Non-pigmented ciliary epithelial cell (primary cell): ENCODE measurements around the gene SH3GL1.

ENCODE experiments used
- DNase-seq: peaks from one replicate; pipeline ENCODE4 v3.0.0-alpha.2; 2010; ENCODE audit warnings: low read depth

SH3GL1 gene

DNA sequence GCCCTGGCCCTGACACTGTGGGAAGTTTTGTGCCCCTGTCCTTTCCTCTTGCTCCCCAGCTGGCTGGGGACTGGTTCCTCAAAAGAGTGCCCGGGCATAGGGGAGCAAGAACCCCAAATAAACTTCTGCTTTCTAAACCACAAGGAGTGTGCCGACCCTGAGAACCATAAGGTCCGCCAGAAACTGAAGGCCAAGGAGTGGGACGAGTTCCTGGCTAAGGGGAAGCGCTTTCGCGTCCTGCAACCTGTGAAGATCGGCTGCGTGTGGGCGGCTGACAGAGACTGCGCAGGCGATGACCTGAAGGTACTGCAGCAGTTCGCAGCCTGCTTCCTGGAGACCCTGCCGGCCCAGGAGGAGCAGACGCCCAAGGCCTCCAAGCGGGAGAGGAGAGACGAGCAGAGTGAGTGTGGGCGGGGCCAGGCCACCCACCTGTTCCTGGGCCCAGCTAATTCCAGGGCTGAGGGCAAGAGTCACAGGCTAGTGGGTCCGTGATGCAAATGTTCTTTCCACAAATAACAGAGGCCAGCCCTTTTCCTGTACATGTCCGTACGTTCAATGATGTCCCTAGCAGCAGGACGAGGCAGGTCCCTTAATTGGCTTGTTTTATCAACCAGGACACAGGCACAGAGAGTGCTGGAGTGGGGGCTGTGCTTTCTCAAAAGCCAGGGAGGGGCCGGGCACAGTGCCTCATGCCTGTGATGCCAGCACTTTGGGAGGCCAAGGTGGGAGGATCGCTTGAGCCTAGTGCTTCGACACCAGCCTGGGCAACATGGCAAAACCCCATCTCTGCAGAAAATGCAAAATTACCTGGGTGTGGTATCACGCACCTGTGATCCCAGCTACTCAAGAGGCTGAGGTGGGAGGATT is 31.7 kb upstream of the SH3GL1 start:
- DNase-seq = no peak

GRCh38 chr19:4431296-4431695 is 30.9 kb upstream of the SH3GL1 start:
- no peak for DNase-seq

DNA sequence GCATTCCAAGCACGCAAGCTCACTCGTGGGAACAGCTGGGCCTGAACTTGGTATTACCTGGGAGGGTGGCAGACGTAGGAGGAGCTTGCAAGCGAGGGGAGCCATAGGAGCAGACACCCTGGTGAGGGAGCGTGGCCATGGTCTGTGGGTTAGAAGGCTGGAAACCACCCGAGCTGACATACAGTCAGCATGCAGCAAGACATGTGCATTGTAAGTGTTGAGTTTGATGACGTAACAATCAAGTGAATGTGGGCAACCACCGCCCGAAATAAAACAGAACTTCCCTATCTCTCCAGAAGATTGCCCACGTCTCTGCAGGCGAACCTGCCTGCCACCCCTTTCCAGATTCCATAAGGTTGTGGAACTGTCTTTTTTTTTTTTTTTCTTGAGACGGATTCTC is 30.4 kb upstream of the SH3GL1 start:
- DNase-seq = no peak

GRCh38 chr19:4429771-4430171 is 29.4 kb upstream of the SH3GL1 start:
- no peak for DNase-seq

DNA sequence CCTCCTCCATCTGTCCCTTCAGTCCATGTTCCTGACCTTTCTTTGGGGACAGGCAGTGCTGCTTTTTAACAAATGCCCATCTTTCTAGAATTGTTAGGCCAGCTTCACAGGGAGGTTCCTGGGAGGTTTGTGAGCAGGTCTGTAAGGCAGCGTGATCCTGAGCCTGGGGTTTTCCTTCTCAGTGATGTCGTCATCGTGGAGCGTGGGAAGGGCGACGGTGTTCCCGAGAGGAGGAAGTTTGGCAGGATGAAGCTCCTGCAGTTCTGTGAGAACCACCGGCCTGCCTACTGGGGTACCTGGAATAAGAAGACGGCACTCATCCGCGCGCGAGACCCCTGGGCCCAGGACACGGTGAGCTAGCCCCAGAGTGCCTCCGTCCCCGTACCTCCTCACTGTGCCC is 28.9 kb upstream of the SH3GL1 start:
- DNase-seq = no peak

DNA sequence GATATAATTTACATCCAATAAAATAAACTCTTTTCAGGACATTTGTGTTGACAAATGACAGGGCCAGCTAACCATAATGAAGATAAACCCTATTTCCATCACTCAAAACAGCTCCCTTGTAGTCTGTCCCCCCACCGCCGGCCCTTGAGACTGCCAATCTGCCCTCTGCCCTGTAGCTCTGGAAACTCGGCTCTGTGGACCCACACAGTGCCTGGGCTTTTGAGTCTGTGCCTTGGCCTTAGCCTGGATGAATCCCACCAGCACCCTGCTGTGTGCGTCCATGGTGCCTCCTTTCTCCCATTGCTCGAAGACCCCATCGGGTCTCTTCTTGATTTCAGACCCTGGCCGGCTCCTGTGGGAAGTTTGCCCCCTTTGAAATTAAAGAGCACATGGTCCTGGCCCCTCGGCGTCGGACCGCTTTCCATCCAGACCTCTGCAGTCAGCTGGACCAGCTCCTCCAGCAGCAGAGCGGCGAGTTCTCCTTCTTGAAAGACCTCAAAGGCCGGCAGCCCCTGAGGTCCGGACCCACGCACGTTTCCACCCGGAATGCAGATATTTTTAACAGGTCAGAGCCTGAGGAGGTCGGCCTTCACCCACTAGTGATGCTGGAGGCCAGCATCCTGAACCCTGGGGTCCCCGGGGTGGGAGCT is 28.1 kb upstream of the SH3GL1 start:
- no peak for DNase-seq

DNA sequence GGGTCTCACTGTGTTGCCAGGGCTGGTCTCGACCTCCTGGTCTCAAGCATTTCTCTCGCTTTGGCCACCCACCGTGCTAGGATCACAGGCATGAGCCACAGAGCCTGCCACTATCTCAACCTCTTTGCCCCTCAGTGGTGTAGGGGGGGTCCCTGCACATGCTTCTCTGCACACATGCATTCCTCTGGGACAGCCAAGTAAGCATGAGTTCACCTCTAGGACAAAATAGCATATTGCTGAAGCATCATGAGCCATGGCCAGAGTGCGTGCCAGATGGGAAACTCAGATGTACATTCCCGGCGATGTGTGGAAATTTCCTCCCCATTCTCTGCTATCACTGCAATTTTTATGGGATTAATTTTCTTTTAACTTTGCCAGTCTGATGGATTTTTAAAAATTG is 25.2 kb upstream of the SH3GL1 start:
- peak; percentile 20 for DNase-seq

DNA sequence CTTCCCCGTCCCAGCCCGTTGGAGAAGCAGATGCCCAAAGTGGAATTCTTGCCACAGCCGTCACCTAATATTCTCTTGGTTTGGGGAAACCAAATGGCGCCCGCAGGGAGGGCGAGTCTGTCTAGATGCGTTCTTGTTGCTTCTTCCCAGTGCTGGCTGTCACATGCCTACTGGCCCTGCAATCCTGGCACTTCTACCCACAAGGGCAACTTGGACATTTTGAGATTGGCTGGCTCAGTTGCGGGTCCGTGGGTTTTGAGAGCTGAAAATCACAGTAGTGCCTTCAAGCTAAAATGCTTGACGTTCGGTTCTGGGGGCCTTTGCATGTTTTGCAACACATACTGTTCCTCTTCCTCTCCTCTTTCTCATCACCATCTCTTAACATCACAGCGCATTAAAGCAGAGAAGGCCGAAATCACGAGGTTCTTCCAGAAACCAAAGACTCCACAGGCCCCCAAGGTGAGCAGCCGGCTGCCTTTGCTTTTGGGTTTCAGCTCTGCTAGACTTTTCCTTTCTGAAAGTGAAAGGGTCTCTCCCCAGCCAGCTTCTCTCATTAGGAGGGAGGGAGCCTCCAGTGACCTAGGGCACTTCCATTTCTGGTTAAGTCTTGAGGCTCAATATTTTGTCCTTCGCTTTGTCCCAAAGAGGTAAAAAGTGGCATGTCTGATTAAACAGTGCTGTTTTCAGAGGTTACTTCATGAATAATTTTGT is 23.2 kb upstream of the SH3GL1 start:
- no peak for DNase-seq

- DNase-seq = no peak
Observed at GRCh38 chr19:4416268-4416667, 15.9 kb upstream of the SH3GL1 start.

DNA sequence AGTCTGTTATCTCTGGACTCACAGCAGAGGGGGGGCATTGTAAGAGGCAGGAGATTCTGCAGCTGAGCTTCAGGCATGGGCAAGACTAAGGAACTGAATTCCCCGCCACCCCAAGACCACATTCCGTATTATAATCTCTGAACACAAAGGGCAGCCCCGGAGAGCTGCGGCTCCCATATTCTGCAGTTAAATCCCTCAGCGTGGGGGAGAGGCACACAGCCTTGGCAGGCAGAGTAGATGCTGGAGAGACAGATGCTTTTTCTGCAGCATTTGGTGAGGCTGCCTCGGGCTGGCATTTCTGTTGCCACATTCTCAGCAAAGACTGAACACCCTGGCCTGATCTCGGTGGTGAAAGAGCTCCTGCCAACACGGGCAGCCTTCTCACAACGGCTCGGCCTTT is 15.0 kb upstream of the SH3GL1 start:
- no peak for DNase-seq

DNA sequence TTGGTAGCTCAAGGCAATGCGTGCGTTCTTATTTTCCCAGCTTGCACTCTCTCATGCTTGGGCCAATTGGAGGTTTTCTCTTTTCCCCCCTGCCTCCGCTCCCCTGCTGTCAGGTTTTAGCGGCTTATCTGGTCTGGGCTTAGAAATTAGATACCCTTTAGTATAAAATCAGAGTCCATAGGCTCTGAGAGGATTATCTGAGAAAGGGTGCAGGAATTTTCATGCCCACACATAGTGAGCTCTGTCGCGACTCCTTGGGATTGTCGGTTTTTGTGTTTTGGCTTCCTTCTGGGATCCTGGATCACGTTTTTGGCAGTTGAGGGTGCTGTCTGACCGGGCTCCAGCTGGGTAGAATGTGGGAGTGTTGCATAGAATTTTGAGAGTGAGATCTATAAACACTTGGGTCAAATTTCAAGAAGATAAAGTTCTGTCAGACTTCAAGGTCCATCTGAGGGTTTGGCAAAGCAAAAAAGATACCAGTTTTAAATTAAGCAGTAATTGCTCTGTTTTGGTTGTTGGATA is 14.5 kb upstream of the SH3GL1 start:
- no peak for DNase-seq

DNA sequence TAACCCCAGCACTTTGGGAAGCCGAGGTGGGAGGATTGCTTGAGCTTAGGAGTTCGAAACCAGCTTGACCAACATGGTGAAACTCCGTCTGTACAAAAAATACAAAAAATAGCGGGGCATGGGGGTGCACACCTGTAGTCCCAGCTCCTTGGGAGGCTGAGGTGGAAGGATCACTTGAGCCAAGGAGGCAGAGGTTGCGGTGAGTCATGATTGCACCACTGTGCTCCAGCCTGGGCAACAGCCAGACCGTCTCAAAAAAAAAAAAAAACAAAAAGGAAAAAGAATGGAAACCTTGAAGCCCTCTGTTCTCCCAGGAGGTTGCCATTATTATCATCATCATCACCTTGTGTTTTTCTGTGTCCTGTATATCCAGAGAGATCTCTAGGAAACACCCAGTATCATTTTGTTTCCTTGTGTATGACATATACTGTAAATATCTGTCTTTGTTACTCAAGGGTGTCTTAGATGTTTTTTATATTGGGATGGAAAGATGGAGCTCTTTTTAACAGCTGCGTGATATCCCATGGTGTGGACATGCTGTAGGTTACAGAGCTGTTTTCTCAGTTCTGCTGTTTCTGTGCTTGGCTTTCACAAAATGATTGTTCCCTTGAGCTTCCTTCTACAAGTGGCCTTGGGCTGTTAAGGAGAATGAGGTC is 13.9 kb upstream of the SH3GL1 start:
- DNase-seq = no peak

GRCh38 chr19:4413588-4413987 is 13.2 kb upstream of the SH3GL1 start:
- no peak for DNase-seq

- DNase-seq = no peak
Observed at GRCh38 chr19:4409123-4409933, 9.0 kb upstream of the SH3GL1 start.

GRCh38 chr19:4406626-4407025 is 6.3 kb upstream of the SH3GL1 start:
- DNase-seq = no peak

- DNase-seq = no peak
Observed at GRCh38 chr19:4405977-4406376, 5.6 kb upstream of the SH3GL1 start.

DNA sequence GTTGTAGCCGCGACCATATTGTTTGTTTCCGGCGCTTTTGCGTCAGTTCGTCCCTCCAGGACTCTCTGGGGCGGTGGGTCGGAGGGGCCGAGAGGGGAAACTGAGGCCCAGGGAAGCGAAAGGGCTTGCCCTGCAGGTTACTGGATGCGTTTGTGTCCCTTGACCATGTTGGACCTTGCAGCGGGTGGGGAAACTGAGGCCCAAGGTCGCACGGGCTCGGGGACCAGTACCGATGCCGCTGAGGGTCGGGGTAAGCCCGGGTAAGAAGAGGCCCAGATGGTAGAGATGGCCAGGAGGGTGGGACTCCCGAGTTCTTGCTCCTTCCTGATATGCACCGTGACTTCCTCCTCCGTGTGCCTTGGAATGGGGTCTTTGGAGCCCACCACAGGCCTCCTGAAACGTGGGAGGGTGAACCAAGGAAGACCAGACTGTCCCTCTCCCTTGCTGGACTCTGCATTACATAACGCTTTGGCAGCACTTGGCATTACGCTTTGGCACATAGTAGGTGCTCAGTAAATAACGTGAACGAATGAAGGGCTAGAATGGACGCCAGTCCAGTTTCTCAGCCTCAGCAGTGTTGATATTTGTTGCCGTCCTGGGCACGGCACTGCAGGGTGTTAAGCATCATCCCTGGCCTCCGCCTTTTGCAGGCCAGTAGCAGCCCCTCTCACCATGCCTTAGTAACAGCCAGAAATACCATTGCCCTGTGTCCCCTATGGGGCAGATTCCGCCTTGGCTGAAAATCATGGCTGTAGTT is 2.8 kb upstream of the SH3GL1 start:
- no peak for DNase-seq

- DNase-seq = peak; percentile 100
Observed at GRCh38 chr19:4402171-4403004, 2.0 kb upstream of the SH3GL1 start, which contains the start of gene CHAF1A. CHAF1A (plus strand) TSS chr19:4402640; CDS start chr19:4402763, 123 bp downstream.

GRCh38 chr19:4401769-4402170 is 1.4 kb upstream of the SH3GL1 start:
- no peak for DNase-seq

- no peak for DNase-seq
Observed at GRCh38 chr19:4399812-4400134, 574 bp downstream of the SH3GL1 start.
